Gastrocnemius medialis (tissue), 4 donors: ENCODE results near the gene PIK3R6.

Experiments
- POLR2A ChIP-seq, 2 donors: fragments of 450-650 bp; IDR thresholded peaks; one replicate each; pipeline ENCODE4 v1.6.1; 2017; ENCODE audit warnings: antibody characterized with exemption in 2 of 2, mild to moderate bottlenecking in 2 of 2, moderate library complexity in 2 of 2
- TF ChIP-seq, protein P1 (sequence below), 5 experiments: fragments of 450-650 bp in 3 of 5; fragments of 200-600 bp in 2 of 5; sonication (generic) in 2 of 5; IDR thresholded peaks in 4 of 5; conservative IDR thresholded peaks in 1 of 5; 1 replicate in 4 of 5; 2 replicates in 1 of 5; pipeline ENCODE4 v1.5.1; 2016 to 2019; ENCODE audit warnings: antibody characterized with exemption in 5 of 5, mild to moderate bottlenecking in 3 of 5, moderate library complexity in 3 of 5

DNA sequence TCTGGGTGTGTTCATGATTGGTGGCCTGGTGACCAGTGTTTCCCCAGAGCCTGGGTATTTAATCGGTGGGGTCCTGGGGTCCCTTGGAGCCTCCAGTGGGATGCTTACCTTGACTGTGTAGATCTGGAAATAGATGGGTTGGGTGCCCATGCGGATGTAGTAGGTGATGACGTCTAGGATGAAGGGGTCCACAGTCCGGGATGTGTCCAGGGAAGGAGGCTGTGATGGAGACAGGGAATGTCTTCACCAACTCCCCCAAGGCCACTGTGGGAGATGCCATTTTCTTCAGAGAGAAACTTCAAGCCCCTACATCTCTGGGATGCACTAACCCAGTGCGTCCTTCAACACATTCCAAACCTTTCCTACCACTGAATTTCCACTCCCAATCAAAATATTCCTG lies 44.2 kb downstream of the PIK3R6 start:
- TF ChIP-seq, protein P1, sequence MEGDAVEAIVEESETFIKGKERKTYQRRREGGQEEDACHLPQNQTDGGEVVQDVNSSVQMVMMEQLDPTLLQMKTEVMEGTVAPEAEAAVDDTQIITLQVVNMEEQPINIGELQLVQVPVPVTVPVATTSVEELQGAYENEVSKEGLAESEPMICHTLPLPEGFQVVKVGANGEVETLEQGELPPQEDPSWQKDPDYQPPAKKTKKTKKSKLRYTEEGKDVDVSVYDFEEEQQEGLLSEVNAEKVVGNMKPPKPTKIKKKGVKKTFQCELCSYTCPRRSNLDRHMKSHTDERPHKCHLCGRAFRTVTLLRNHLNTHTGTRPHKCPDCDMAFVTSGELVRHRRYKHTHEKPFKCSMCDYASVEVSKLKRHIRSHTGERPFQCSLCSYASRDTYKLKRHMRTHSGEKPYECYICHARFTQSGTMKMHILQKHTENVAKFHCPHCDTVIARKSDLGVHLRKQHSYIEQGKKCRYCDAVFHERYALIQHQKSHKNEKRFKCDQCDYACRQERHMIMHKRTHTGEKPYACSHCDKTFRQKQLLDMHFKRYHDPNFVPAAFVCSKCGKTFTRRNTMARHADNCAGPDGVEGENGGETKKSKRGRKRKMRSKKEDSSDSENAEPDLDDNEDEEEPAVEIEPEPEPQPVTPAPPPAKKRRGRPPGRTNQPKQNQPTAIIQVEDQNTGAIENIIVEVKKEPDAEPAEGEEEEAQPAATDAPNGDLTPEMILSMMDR (IDR thresholded peaks at IDR 0.05 in 4 of 5, conservative IDR thresholded peaks at IDR 0.05 in 1 of 5): no peak
- no peak for TF ChIP-seq POLR2A (IDR thresholded peaks at IDR 0.05)
